WTC11 (cell line): ENCODE data around the gene IMMT. TPM values are rescaled to one million over a fixed set of nuclear protein-coding genes. Genes with fewer than 3 reads are reported as not detected.

ENCODE experiments used
- ATAC-seq: fragments of 200-7000 bp; cut with Tn5 transposase; 2 replicates; pipeline ENCODE4 v1.10.0; 2021; ENCODE audit warnings: mild to moderate bottlenecking, moderate library complexity
- CTCF ChIA-PET: fragments of 300-600 bp; sonication (Branson Sonifier 250); formaldehyde crosslinking; loops from one replicate; lab custom pipeline; 2021; ENCODE audit warnings: antibody characterized with exemption; lab: Charles Lee
- POLR2A ChIA-PET: fragments of 350-600 bp; sonication (Branson Sonifier 250); formaldehyde crosslinking; loops from one replicate; lab custom pipeline; 2021; ENCODE audit warnings: antibody characterized with exemption; lab: Charles Lee
- DNase-seq: peaks from one replicate; pipeline ENCODE4 v3.0.0; 2021; ENCODE audit warnings: low spot score
- H3K27ac Mint-ChIP-seq: 2 replicates; pipeline ENCODE4 v1.8.0; 2021; ENCODE audit warnings: mixed read lengths
- H3K27me3 Mint-ChIP-seq: 2 replicates; pipeline ENCODE4 v1.8.0; 2021; ENCODE audit warnings: low read depth, mild to moderate bottlenecking, moderate library complexity, mixed read lengths
- H3K36me3 Mint-ChIP-seq: 2 replicates; pipeline ENCODE4 v1.8.0; 2021; ENCODE audit warnings: mixed read lengths
- H3K4me1 Mint-ChIP-seq: 2 replicates; pipeline ENCODE4 v1.8.0; 2022; ENCODE audit warnings: mixed read lengths
- H3K4me3 Mint-ChIP-seq: 2 replicates; pipeline ENCODE4 v1.8.0; 2021; ENCODE audit warnings: mild to moderate bottlenecking, moderate library complexity, mixed read lengths
- H3K9me3 Mint-ChIP-seq: 2 replicates; pipeline ENCODE4 v1.8.0; 2021; ENCODE audit warnings: mixed read lengths
- ATF1 ChIP-seq: sonication (generic); formaldehyde crosslinking; IDR thresholded peaks from 2 replicates; pipeline ENCODE4 v1.8.1; 2023; ENCODE audit warnings: mild to moderate bottlenecking, moderate library complexity, missing genetic modification reagents
- CREM ChIP-seq: sonication (generic); formaldehyde crosslinking; IDR thresholded peaks from 2 replicates; pipeline ENCODE4 v1.8.1; 2022; ENCODE audit warnings: mild to moderate bottlenecking, missing genetic modification reagents, moderate library complexity
- GRHL2 ChIP-seq: fragments of 250-450 bp; sonication (Bioruptor Pico); IDR thresholded peaks from 2 replicates; pipeline ENCODE4 v1.8.0; 2022; ENCODE audit warnings: mild to moderate bottlenecking, moderate library complexity; ENCODE audit not compliant: insufficient replicate concordance, severe bottlenecking
- IRF2 ChIP-seq: sonication (generic); formaldehyde crosslinking; IDR thresholded peaks from 2 replicates; pipeline ENCODE4 v1.8.0; 2022; ENCODE audit warnings: low read depth, missing genetic modification reagents, borderline replicate concordance
- NFATC4 ChIP-seq: fragments of 250-450 bp; sonication (Bioruptor Pico); IDR thresholded peaks from 2 replicates; pipeline ENCODE4 v1.9.0; 2021; ENCODE audit warnings: mild to moderate bottlenecking
- NFE2L1 ChIP-seq: sonication (generic); formaldehyde crosslinking; IDR thresholded peaks from 2 replicates; pipeline ENCODE4 v1.8.1; 2023; ENCODE audit warnings: missing genetic modification reagents
- NFYB ChIP-seq: sonication (generic); formaldehyde crosslinking; conservative IDR thresholded peaks from 2 replicates; pipeline ENCODE4 v1.8.0; 2022; ENCODE audit warnings: low read depth, missing genetic modification reagents
- NR2C2 ChIP-seq: sonication (generic); formaldehyde crosslinking; IDR thresholded peaks from 2 replicates; pipeline ENCODE4 v1.8.0; 2022; ENCODE audit warnings: mild to moderate bottlenecking, missing genetic modification reagents
- SMAD3 ChIP-seq: sonication (generic); formaldehyde crosslinking; IDR thresholded peaks from 2 replicates; pipeline ENCODE4 v1.8.0; 2022; ENCODE audit warnings: missing genetic modification reagents, mild to moderate bottlenecking, borderline replicate concordance
- SOX15 ChIP-seq: fragments of 250-450 bp; sonication (Bioruptor Pico); IDR thresholded peaks from 2 replicates; pipeline ENCODE4 v1.9.0; 2021; ENCODE audit warnings: mild to moderate bottlenecking
- TP53 ChIP-seq: sonication (generic); formaldehyde crosslinking; IDR thresholded peaks from 2 replicates; pipeline ENCODE4 v1.8.1; 2023; ENCODE audit warnings: mild to moderate bottlenecking, missing genetic modification reagents
- ZBTB21 ChIP-seq: sonication (generic); formaldehyde crosslinking; IDR thresholded peaks from 2 replicates; pipeline ENCODE4 v1.8.1; 2023; ENCODE audit warnings: mild to moderate bottlenecking, missing genetic modification reagents, borderline replicate concordance
- ZNF121 ChIP-seq: sonication (generic); formaldehyde crosslinking; IDR thresholded peaks from 2 replicates; pipeline ENCODE4 v1.8.0; 2023; ENCODE audit warnings: missing genetic modification reagents
- ZNF138 ChIP-seq: sonication (generic); formaldehyde crosslinking; conservative IDR thresholded peaks from 2 replicates; pipeline ENCODE4 v1.8.1; 2022; ENCODE audit warnings: mild to moderate bottlenecking, moderate library complexity, missing genetic modification reagents
- ZNF219 ChIP-seq: sonication (generic); formaldehyde crosslinking; IDR thresholded peaks from 2 replicates; pipeline ENCODE4 v1.8.0; 2023; ENCODE audit warnings: missing genetic modification reagents, mild to moderate bottlenecking, borderline replicate concordance
- ZNF423 ChIP-seq: fragments of 250-450 bp; sonication (Bioruptor Pico); IDR thresholded peaks from 2 replicates; pipeline ENCODE4 v2.1.2; 2022; ENCODE audit warnings: mild to moderate bottlenecking, moderate library complexity
- total RNA-seq: library from RNA; stranded (reverse); gene quantifications from 3 replicates; pipeline ENCODE4 v1.2.3, GENCODE V29; 2021
- TF ChIP-seq, protein P1 (sequence below): sonication (generic); formaldehyde crosslinking; conservative IDR thresholded peaks from 2 replicates; pipeline ENCODE4 v1.8.1; 2023; ENCODE audit warnings: mild to moderate bottlenecking, low read depth, missing genetic modification reagents, moderate library complexity
- TF ChIP-seq, protein P2 (sequence below): sonication (generic); formaldehyde crosslinking; conservative IDR thresholded peaks from 2 replicates; pipeline ENCODE4 v1.8.1; 2022; ENCODE audit warnings: mild to moderate bottlenecking, missing genetic modification reagents
- TF ChIP-seq, protein P3 (sequence below): sonication (generic); formaldehyde crosslinking; IDR thresholded peaks from 2 replicates; pipeline ENCODE4 v1.8.0; 2022; ENCODE audit warnings: missing genetic modification reagents
- TF ChIP-seq, protein P4 (sequence below): sonication (generic); formaldehyde crosslinking; IDR thresholded peaks from 2 replicates; pipeline ENCODE4 v1.8.1; 2022; ENCODE audit warnings: mild to moderate bottlenecking, moderate library complexity, missing genetic modification reagents
- TF ChIP-seq, protein P5 (sequence below): sonication (generic); formaldehyde crosslinking; IDR thresholded peaks from 2 replicates; pipeline ENCODE4 v1.8.0; 2022; ENCODE audit warnings: mild to moderate bottlenecking, missing genetic modification reagents

IMMT gene
- total RNA-seq, 1 experiment from 2014 or later: 102 TPM

DNA sequence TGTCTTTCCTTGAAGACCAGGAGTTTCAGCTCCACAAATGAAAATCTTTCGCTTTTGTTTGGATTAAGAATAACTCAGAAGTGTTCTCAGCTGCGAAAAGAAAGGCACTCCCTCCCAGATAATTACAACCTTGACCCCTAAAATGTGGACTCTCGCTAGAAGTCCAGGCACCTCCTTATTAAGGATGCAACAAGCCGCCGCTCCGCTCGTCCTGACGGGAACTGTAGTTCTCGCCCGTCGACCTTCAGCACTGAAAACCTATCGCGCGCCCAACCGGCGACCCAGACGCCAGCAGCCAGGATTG, 559 bp downstream of the IMMT start:
- DNase-seq (peak; percentile 95), ATAC-seq (no peak)
- POLR2A ChIA-PET: interaction anchor here (1.3 to 1.5 kb wide), 3 partner anchors 18 to 246 kb away, joined by 3 to 6 read pairs (median 5); partner anchors contain the start of genes KDM3A, POLR1A and PTCD3
- Mint-ChIP-seq H3K9me3 (no peaks in the 10 kb centered on the region), H3K4me3 (peak overlapping the region; percentile 90), H3K27me3 (no peaks in the 10 kb centered on the region), H3K27ac (peak overlapping the region; percentile 98), H3K4me1 (peaks cover 26% of the 10 kb centered on the region), H3K36me3 (peaks cover 8% of the 10 kb centered on the region; the same call in 1 of the 2 replicates)
- TF ChIP-seq SOX15 (CRISPR knock-in tag) (no peak), NFATC4 (CRISPR knock-in tag) (no peak), NFYB (CRISPR knock-in tag) (peak; percentile 67; the same call in 1 of the 2 replicates)
- TF ChIP-seq, all 79 proteins: peak for 1
- CTCF ChIA-PET: interaction anchor here (0.6 kb wide), 1 partner anchor 132 kb away, joined by 3 read pairs; no protein-coding TSS in a partner anchor

DNA sequence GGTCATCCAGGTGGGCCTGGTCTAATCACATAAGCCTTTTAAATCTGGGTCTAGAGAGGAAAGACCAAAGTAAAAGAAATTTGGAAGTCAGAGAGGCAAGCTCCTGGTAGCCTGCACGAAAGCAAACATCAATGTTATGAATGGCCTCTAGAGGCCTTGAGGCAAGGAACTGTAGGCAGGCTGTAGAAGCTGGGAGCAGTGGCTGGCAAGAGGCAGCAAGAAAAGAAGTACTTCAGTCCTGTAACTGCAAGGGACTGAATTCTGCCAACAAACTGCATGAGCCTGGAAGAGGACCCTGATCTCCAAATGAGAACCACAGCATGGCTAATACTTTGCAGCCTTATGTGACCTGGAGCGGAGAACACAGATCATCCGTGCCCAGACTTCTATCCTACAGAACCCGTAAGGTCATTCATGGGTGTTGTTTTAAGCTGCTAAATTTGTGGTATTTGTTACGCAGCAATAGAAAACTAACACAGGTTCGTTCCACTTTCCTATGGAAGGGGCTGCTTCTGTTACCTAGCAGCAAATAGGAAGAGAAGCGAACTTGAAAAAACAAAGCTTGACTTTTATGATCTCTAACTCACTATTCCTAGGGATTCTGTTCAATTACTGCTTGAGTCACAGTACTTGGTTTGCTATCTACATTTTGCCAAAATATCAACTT, 1.2 kb downstream of the IMMT start:
- POLR2A ChIA-PET: no interaction called here
- TF ChIP-seq SMAD3 (CRISPR knock-in tag) (no peak), NFE2L1 (no peak), CREM (no peak), ZNF219 (CRISPR knock-in tag) (no peak), SOX15 (CRISPR knock-in tag) (no peak), NR2C2 (no peak), ZBTB21 (no peak)
- TF ChIP-seq, protein P1, sequence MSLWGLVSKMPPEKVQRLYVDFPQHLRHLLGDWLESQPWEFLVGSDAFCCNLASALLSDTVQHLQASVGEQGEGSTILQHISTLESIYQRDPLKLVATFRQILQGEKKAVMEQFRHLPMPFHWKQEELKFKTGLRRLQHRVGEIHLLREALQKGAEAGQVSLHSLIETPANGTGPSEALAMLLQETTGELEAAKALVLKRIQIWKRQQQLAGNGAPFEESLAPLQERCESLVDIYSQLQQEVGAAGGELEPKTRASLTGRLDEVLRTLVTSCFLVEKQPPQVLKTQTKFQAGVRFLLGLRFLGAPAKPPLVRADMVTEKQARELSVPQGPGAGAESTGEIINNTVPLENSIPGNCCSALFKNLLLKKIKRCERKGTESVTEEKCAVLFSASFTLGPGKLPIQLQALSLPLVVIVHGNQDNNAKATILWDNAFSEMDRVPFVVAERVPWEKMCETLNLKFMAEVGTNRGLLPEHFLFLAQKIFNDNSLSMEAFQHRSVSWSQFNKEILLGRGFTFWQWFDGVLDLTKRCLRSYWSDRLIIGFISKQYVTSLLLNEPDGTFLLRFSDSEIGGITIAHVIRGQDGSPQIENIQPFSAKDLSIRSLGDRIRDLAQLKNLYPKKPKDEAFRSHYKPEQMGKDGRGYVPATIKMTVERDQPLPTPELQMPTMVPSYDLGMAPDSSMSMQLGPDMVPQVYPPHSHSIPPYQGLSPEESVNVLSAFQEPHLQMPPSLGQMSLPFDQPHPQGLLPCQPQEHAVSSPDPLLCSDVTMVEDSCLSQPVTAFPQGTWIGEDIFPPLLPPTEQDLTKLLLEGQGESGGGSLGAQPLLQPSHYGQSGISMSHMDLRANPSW (CRISPR knock-in tag): no peak
- TF ChIP-seq, protein P2, sequence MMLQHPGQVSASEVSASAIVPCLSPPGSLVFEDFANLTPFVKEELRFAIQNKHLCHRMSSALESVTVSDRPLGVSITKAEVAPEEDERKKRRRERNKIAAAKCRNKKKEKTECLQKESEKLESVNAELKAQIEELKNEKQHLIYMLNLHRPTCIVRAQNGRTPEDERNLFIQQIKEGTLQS (CRISPR knock-in tag): no peak
- TF ChIP-seq, protein P3, sequence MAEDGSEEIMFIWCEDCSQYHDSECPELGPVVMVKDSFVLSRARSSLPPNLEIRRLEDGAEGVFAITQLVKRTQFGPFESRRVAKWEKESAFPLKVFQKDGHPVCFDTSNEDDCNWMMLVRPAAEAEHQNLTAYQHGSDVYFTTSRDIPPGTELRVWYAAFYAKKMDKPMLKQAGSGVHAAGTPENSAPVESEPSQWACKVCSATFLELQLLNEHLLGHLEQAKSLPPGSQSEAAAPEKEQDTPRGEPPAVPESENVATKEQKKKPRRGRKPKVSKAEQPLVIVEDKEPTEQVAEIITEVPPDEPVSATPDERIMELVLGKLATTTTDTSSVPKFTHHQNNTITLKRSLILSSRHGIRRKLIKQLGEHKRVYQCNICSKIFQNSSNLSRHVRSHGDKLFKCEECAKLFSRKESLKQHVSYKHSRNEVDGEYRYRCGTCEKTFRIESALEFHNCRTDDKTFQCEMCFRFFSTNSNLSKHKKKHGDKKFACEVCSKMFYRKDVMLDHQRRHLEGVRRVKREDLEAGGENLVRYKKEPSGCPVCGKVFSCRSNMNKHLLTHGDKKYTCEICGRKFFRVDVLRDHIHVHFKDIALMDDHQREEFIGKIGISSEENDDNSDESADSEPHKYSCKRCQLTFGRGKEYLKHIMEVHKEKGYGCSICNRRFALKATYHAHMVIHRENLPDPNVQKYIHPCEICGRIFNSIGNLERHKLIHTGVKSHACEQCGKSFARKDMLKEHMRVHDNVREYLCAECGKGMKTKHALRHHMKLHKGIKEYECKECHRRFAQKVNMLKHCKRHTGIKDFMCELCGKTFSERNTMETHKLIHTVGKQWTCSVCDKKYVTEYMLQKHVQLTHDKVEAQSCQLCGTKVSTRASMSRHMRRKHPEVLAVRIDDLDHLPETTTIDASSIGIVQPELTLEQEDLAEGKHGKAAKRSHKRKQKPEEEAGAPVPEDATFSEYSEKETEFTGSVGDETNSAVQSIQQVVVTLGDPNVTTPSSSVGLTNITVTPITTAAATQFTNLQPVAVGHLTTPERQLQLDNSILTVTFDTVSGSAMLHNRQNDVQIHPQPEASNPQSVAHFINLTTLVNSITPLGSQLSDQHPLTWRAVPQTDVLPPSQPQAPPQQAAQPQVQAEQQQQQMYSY (CRISPR knock-in tag): no peak
- TF ChIP-seq, all 79 proteins: peak for 0
- no peak for DNase-seq
- Mint-ChIP-seq H3K27me3 (no peaks in the 10 kb centered on the region), H3K27ac (peak overlapping the region; percentile 98; the same call in 1 of the 2 replicates), H3K4me1 (peaks cover 26% of the 10 kb centered on the region), H3K4me3 (peak overlapping the region; percentile 90), H3K9me3 (no peaks in the 10 kb centered on the region), H3K36me3 (peaks cover 8% of the 10 kb centered on the region; the same call in 1 of the 2 replicates)
- no peak for ATAC-seq
- CTCF ChIA-PET: interaction anchor here (0.6 to 1.1 kb wide), 2 partner anchors 27 to 131 kb away, joined by 3 to 4 read pairs; no protein-coding TSS in a partner anchor

DNA sequence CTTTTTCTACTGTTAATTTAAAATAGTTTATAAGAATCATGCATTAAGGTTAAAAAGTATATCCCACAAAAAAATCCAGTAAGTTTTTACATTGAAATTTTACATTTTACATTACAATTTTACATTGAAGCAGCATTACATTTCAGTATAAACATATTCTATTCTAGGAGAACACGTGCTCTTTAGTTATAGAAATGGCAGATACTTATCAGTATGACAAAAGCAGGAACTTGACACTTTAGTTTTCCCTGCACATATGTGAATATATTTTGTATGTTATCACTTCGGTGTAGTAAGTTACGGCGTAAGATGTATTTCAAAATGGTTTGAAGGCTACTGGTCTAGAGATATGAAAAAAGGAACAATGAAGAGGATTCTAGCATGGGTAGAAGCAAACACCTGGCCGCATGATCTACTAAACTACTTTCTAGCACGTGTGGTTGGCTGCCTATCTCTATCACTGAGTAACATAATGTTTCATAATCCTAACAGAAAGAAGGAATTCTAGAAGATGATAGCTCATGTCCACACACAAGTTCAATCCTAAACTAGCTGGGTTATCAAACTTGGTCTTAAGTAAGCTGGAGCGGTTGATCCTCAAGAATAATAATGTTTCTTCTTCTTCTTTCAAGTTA, 5.4 kb downstream of the IMMT start:
- Mint-ChIP-seq H3K27ac (no peak overlapping the region; the same call in 1 of the 2 replicates), H3K27me3 (no peaks in the 10 kb centered on the region), H3K4me3 (no peak overlapping the region), H3K9me3 (no peaks in the 10 kb centered on the region), H3K36me3 (peaks cover 8% of the 10 kb centered on the region; the same call in 1 of the 2 replicates), H3K4me1 (peaks cover 38% of the 10 kb centered on the region)
- ATAC-seq: no peak
- ChIA-PET POLR2A (no interaction called here), CTCF (no interaction called here)
- no peak for DNase-seq
- TF ChIP-seq GRHL2 (CRISPR knock-in tag) (no peak), ZNF423 (CRISPR knock-in tag) (no peak), SMAD3 (CRISPR knock-in tag) (no peak), ATF1 (CRISPR knock-in tag) (no peak), IRF2 (CRISPR knock-in tag) (no peak), ZNF138 (no peak), TP53 (CRISPR knock-in tag) (no peak), ZNF121 (CRISPR knock-in tag) (no peak)
- TF ChIP-seq, protein P4, sequence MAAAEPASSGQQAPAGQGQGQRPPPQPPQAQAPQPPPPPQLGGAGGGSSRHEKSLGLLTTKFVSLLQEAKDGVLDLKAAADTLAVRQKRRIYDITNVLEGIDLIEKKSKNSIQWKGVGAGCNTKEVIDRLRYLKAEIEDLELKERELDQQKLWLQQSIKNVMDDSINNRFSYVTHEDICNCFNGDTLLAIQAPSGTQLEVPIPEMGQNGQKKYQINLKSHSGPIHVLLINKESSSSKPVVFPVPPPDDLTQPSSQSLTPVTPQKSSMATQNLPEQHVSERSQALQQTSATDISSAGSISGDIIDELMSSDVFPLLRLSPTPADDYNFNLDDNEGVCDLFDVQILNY (CRISPR knock-in tag): no peak
- TF ChIP-seq, protein P2 (CRISPR knock-in tag): no peak
- TF ChIP-seq, protein P5, sequence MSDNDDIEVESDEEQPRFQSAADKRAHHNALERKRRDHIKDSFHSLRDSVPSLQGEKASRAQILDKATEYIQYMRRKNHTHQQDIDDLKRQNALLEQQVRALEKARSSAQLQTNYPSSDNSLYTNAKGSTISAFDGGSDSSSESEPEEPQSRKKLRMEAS: no peak
